G401.6 (cell line): ENCODE data around the gene TP53BP2.
"Not testable (repeated sequence)": the region's sequence is repeated elsewhere in the genome, so short reads cannot be mapped to it uniquely, and the experiment has no call there.

Experiments
- FAIRE-seq: peaks from 2 replicates; lab custom pipeline; 2012; peaks lifted over from hg19 to GRCh38; lab: Jason Lieb, UNC

TP53BP2 gene

GRCh38 chr1:223739366-223740037, 106.2 kb downstream of the TP53BP2 start:
- no peak for FAIRE-seq

GRCh38 chr1:223738465-223739365, 107.0 kb downstream of the TP53BP2 start:
- FAIRE-seq = no peak

- FAIRE-seq = no peak
Observed at GRCh38 chr1:223737342-223737741, 108.4 kb downstream of the TP53BP2 start.

- not testable (repeated sequence) for FAIRE-seq
Observed at GRCh38 chr1:223736638-223737037, 109.1 kb downstream of the TP53BP2 start.

GRCh38 chr1:223733898-223734852, 111.6 kb downstream of the TP53BP2 start:
- FAIRE-seq = no peak

- no peak for FAIRE-seq
Observed at GRCh38 chr1:223732993-223733798, 112.6 kb downstream of the TP53BP2 start.

GRCh38 chr1:223731133-223731770, 114.5 kb downstream of the TP53BP2 start:
- no peak for FAIRE-seq

GRCh38 chr1:223730479-223731132, 115.1 kb downstream of the TP53BP2 start:
- no peak for FAIRE-seq

- FAIRE-seq = no peak
Observed at GRCh38 chr1:223729906-223730305, 115.8 kb downstream of the TP53BP2 start.
